Stimulated activated CD4-positive, alpha-beta T cell treated with anti-CD3 and anti-CD28 coated beads, Interleukin-2, amount 100 ng/mL, for 4 hours (primary cell): ENCODE data around the gene SPACA7.
"Not testable (repeated sequence)": the region's sequence is repeated elsewhere in the genome, so short reads cannot be mapped to it uniquely, and the experiment has no call there.

Source experiments
- DNase-seq: peaks from one replicate; pipeline ENCODE4 v3.0.0-alpha.2; 2020; ENCODE audit warnings: low read depth

Gene SPACA7

GRCh38 chr13:112350300-112350699 is 25.9 kb upstream of the SPACA7 start:
- no peak for DNase-seq

- no peak for DNase-seq
Measured at GRCh38 chr13:112351825-112352224, 24.3 kb upstream of the SPACA7 start.

- no peak for DNase-seq
Measured at GRCh38 chr13:112353856-112354255, 22.3 kb upstream of the SPACA7 start.

GRCh38 chr13:112354330-112355273 is 21.6 kb upstream of the SPACA7 start:
- DNase-seq, result no peak

- no peak for DNase-seq
Measured at GRCh38 chr13:112355274-112355838, 20.8 kb upstream of the SPACA7 start.

GRCh38 chr13:112356190-112356589 is 20.0 kb upstream of the SPACA7 start:
- DNase-seq, result no peak

- DNase-seq, result no peak
Measured at GRCh38 chr13:112358156-112358555, 18.0 kb upstream of the SPACA7 start.

GRCh38 chr13:112362021-112362420 is 14.1 kb upstream of the SPACA7 start:
- DNase-seq, result no peak

GRCh38 chr13:112363867-112364528 is 12.2 kb upstream of the SPACA7 start:
- no peak for DNase-seq

- no peak for DNase-seq
Measured at GRCh38 chr13:112366907-112367646, 9.1 kb upstream of the SPACA7 start.

- DNase-seq, result no peak
Measured at GRCh38 chr13:112368883-112369282, 7.3 kb upstream of the SPACA7 start.

GRCh38 chr13:112370311-112370710 is 5.8 kb upstream of the SPACA7 start:
- DNase-seq, result no peak

- no peak for DNase-seq
Measured at GRCh38 chr13:112374271-112374670, 1.9 kb upstream of the SPACA7 start.

- DNase-seq, result no peak
Measured at GRCh38 chr13:112391746-112392145, 15.6 kb downstream of the SPACA7 start.

GRCh38 chr13:112392719-112393118 is 16.6 kb downstream of the SPACA7 start:
- DNase-seq, result no peak

GRCh38 chr13:112395022-112395421 is 18.9 kb downstream of the SPACA7 start:
- DNase-seq, result not testable (repeated sequence)

GRCh38 chr13:112395941-112396340 is 19.8 kb downstream of the SPACA7 start:
- not testable (repeated sequence) for DNase-seq

GRCh38 chr13:112397108-112397507 is 21.0 kb downstream of the SPACA7 start:
- no peak for DNase-seq

GRCh38 chr13:112398347-112398746 is 22.2 kb downstream of the SPACA7 start:
- not testable (repeated sequence) for DNase-seq

- DNase-seq, result not testable (repeated sequence)
Measured at GRCh38 chr13:112409828-112410227, 33.7 kb downstream of the SPACA7 start.

- no peak for DNase-seq
Measured at GRCh38 chr13:112416647-112417046, 40.5 kb downstream of the SPACA7 start.

GRCh38 chr13:112417079-112417478 is 40.9 kb downstream of the SPACA7 start:
- DNase-seq, result no peak
